ENCODE measurements around the gene SAMHD1. TPM values are rescaled to one million over a fixed set of nuclear protein-coding genes. Genes with fewer than 3 reads are reported as not detected.
A peak's percentile ranks its signal among the peaks of the same experiment; 100 is the strongest.

The SAMHD1 gene
- total and polyA plus RNA-seq, 9 of the 15 experiments (the other 6 are each of a cell fraction or from before 2014, with no cell fraction given), result 6.8 to 20.4 (median 14.8) TPM

- CTCF ChIA-PET (ENCODE audit: low intra/inter-chr PET ratio), result interaction anchor here (0.6 kb wide), 1 partner anchor 62 kb away, joined by 3 read pairs; no protein-coding TSS in a partner anchor
- H3K9ac ChIP-seq (ENCODE audit: insufficient read depth in 1 of 2, low read depth in 2 of 2, low read length in 2 of 2), result peak overlapping the region; percentile 67 to 90
- POLR2A ChIA-PET, result interaction anchor here (0.6 to 10.6 kb wide), 13 partner anchors 8 to 1070 kb away, joined by 3 to 65 read pairs (median 3); no protein-coding TSS in a partner anchor
- peak overlapping the region; percentile 89 for H3K4me2 ChIP-seq (ENCODE audit: insufficient read depth, low read length)
- H3K4me1 ChIP-seq (replicated peaks in 1 of 2; ENCODE audit: control insufficient read depth in 2 of 2, insufficient read depth in 2 of 2, low read length in 2 of 2), result peaks cover 39 to 59% of the 10 kb centered on the region in 2 experiments
- DNase-seq (ENCODE audit: extremely low read depth in 1 of 4, low spot score in 3 of 4) (peak; percentile 68 to 87 (median 76)), FAIRE-seq (peak; percentile 95), ATAC-seq (peak; percentile 59)
- TSS peak; percentile 40 for BruUV-seq (replicated peaks)
- no peaks in the 10 kb centered on the region for H3K27me3 ChIP-seq (ENCODE audit: control insufficient read depth in 2 of 2, insufficient read depth in 2 of 2, low read length in 2 of 2)
- H3K9me1 ChIP-seq (ENCODE audit: control insufficient read depth, insufficient read depth, low read length), result no peaks in the 10 kb centered on the region
- in situ Hi-C loops (cut with MboI) (no loop called here), intact Hi-C loops (cut with micrococcal nuclease) (loop anchor here (1.0 to 5.0 kb wide), 2 partner anchors 26 to 90 kb away; partner anchors contain the start of gene DSN1)
- H3K79me2 ChIP-seq (ENCODE audit: control insufficient read depth, insufficient read depth, low read length), result peaks cover 61% of the 10 kb centered on the region
- peak overlapping the region; percentile 75 for H3K4me3 ChIP-seq
- 0 out of 2 replicates have a peak, but pooled peaks cover 4% of the 10 kb centered on the region for H4K20me1 ChIP-seq (replicated peaks; ENCODE audit: control insufficient read depth, insufficient read depth, low read length)
- H3K36me3 ChIP-seq (ENCODE audit: control insufficient read depth, insufficient read depth, low read length), result peaks cover 35% of the 10 kb centered on the region
- H2AFZ ChIP-seq (ENCODE audit: low read depth, low read length), result peak overlapping the region; percentile 55
- 2% methylated on average over 34 of the region's 45 CpGs for WGBS (ENCODE audit: insufficient coverage, low coverage, missing lambda C conversion rate)
- peak overlapping the region; percentile 76 for H3K27ac ChIP-seq (ENCODE audit: extremely low read depth, low read depth, low read length)
- H3K9me3 ChIP-seq (replicated peaks; ENCODE audit: control insufficient read depth, insufficient read depth, low read depth, low read length), result no peaks in the 10 kb centered on the region
- TF ChIP-seq CBX3 (IDR thresholded peaks at IDR 0.05; ENCODE audit: borderline replicate concordance in 1 of 2, low read length in 2 of 2) (no peak), ILK (tag; IDR thresholded peaks at IDR 0.05; ENCODE audit: borderline replicate concordance, low read depth) (no peak), ZNF324 (CRISPR knock-in tag; IDR thresholded peaks at IDR 0.05) (no peak), ELF4 (CRISPR knock-in tag; IDR thresholded peaks at IDR 0.05) (no peak), HNRNPUL1 (IDR thresholded peaks at IDR 0.05; ENCODE audit: low read length) (no peak), ZBED1 (IDR thresholded peaks at IDR 0.05) (0 out of 2 replicates have a peak, but pooled peaks have one; percentile 21), ETV5 (CRISPR knock-in tag; IDR thresholded peaks at IDR 0.05; ENCODE audit: low read depth) (peak; percentile 90), PTBP1 (IDR thresholded peaks at IDR 0.05; ENCODE audit: low read depth, low read length) (no peak), ARID3A (IDR thresholded peaks at IDR 0.05; ENCODE audit: borderline replicate concordance, low read depth, low read length) (no peak), RERE (CRISPR knock-in tag; IDR thresholded peaks at IDR 0.05; ENCODE audit: borderline replicate concordance) (no peak), ZFX (CRISPR knock-in tag; IDR thresholded peaks at IDR 0.05) (peak; percentile 46), MYBL2 (IDR thresholded peaks at IDR 0.05; ENCODE audit: low read depth) (peak; percentile 87), MYBL2 (CRISPR knock-in tag; IDR thresholded peaks at IDR 0.05; ENCODE audit: borderline replicate concordance) (no peak), NBN (IDR thresholded peaks at IDR 0.05; ENCODE audit: low read depth) (peak; percentile 54; the same call in 1 of the 2 replicates)
Observed at GRCh38 chr20:36861875-36862801, 89.4 kb downstream of the SAMHD1 start.

Data from K562 (cell line).